OCI-LY3 (cell line): ENCODE data around the gene OTX2.

ENCODE experiments used
- H2AFZ ChIP-seq: fragments of 200-600, 300-600 bp; shearing (Covaris generic); 2 replicates; pipeline ENCODE4 v1.6.0; 2014; ENCODE audit warnings: antibody characterized with exemption, low read depth, low read length
- H3K27ac ChIP-seq: fragments of 200-600, 300-600 bp; sonication (generic); 2 replicates; pipeline ENCODE4 v1.5.1; 2014; ENCODE audit warnings: mild to moderate bottlenecking, low read length, moderate library complexity, mixed read lengths
- H3K27me3 ChIP-seq: fragments of 200-600, 300-600 bp; sonication (generic); 2 replicates; pipeline ENCODE4 v1.6.1; 2014; ENCODE audit warnings: low read depth, low read length, mixed read lengths
- H3K36me3 ChIP-seq: fragments of 200-600, 300-600 bp; sonication (generic); replicated peaks from 2 replicates; pipeline ENCODE3; 2014; ENCODE audit warnings: low read depth, low read length, mixed read lengths
- H3K4me1 ChIP-seq: fragments of 300-600, 200-600 bp; sonication (generic); 2 replicates; pipeline ENCODE4 v1.6.1; 2014; ENCODE audit warnings: low read length, mixed read lengths
- H3K4me2 ChIP-seq: fragments of 200-600, 300-600 bp; sonication (generic); 2 replicates; pipeline ENCODE4 v1.6.1; 2014; ENCODE audit warnings: low read length, mixed read lengths
- H3K4me3 ChIP-seq: fragments of 300-600, 200-600 bp; sonication (generic); 2 replicates; pipeline ENCODE4 v1.5.1; 2014; ENCODE audit warnings: antibody characterized with exemption, mild to moderate bottlenecking, low read length, moderate library complexity
- H3K79me2 ChIP-seq: fragments of 300-600, 200-600 bp; shearing (Covaris generic); 2 replicates; pipeline ENCODE4 v1.6.1; 2014; ENCODE audit warnings: mild to moderate bottlenecking, low read length, mixed read lengths
- H3K9ac ChIP-seq: fragments of 300-600, 200-600 bp; shearing (Covaris generic); 2 replicates; pipeline ENCODE4 v1.6.0; 2014; ENCODE audit warnings: mild to moderate bottlenecking, low read length, moderate library complexity
- H3K9me3 ChIP-seq: fragments of 200-600, 300-600 bp; shearing (Covaris generic); 2 replicates; pipeline ENCODE4 v1.6.1; 2014; ENCODE audit warnings: low read length, mixed read lengths; ENCODE audit not compliant: insufficient read depth
- H4K20me1 ChIP-seq: fragments of 200-600, 300-600 bp; sonication (generic); 2 replicates; pipeline ENCODE4 v1.6.1; 2016; ENCODE audit warnings: low read length, mixed read lengths; ENCODE audit not compliant: insufficient read depth
- CTCF ChIP-seq: fragments of 200-600, 300-600 bp; sonication (generic); IDR thresholded peaks from 2 replicates; pipeline ENCODE4 v1.5.1; 2014; ENCODE audit warnings: antibody characterized with exemption, low read length, low read depth
- EZH2phosphoT487 ChIP-seq: fragments of 200-600 bp; shearing (Covaris generic); IDR thresholded peaks from 2 replicates; pipeline ENCODE4 v1.6.1; 2018; ENCODE audit warnings: antibody characterized with exemption, mixed run types, low read depth

Gene OTX2

GRCh38 chr14:56821177-56821576 lies 10.9 kb upstream of the OTX2 start:
- TF ChIP-seq EZH2phosphoT487 = no peak
- H3K9ac ChIP-seq = no peak overlapping the region
- H3K9me3 ChIP-seq = no peaks in the 10 kb centered on the region
- H2AFZ ChIP-seq = no peak overlapping the region
- H3K79me2 ChIP-seq = no peaks in the 10 kb centered on the region
- no peaks in the 10 kb centered on the region for H3K36me3 ChIP-seq
- no peaks in the 10 kb centered on the region for H4K20me1 ChIP-seq
- no peaks in the 10 kb centered on the region for H3K4me1 ChIP-seq
- H3K27me3 ChIP-seq = peaks cover 9% of the 10 kb centered on the region
- H3K27ac ChIP-seq = no peak overlapping the region
- no peak overlapping the region for H3K4me3 ChIP-seq
- no peak overlapping the region for H3K4me2 ChIP-seq

GRCh38 chr14:56817396-56817921 lies 7.2 kb upstream of the OTX2 start:
- Histone ChIP-seq H3K9ac (no peak overlapping the region), H4K20me1 (no peaks in the 10 kb centered on the region), H3K4me3 (no peak overlapping the region), H3K27ac (no peak overlapping the region), H3K36me3 (no peaks in the 10 kb centered on the region), H3K9me3 (no peaks in the 10 kb centered on the region), H3K4me1 (no peaks in the 10 kb centered on the region), H3K27me3 (no peaks in the 10 kb centered on the region; the same call in 1 of the 2 replicates), H2AFZ (no peak overlapping the region), H3K79me2 (no peaks in the 10 kb centered on the region), H3K4me2 (no peak overlapping the region)
- no peak for TF ChIP-seq EZH2phosphoT487
- TF ChIP-seq CTCF = no peak

GRCh38 chr14:56816574-56817391 lies 6.5 kb upstream of the OTX2 start:
- Histone ChIP-seq H4K20me1 (no peaks in the 10 kb centered on the region), H3K4me3 (no peak overlapping the region), H3K9me3 (no peaks in the 10 kb centered on the region), H3K27me3 (no peaks in the 10 kb centered on the region; the same call in 1 of the 2 replicates), H3K4me2 (no peak overlapping the region), H3K79me2 (no peaks in the 10 kb centered on the region), H3K36me3 (no peaks in the 10 kb centered on the region), H3K4me1 (no peaks in the 10 kb centered on the region), H3K9ac (no peak overlapping the region), H3K27ac (no peak overlapping the region), H2AFZ (no peak overlapping the region)
- TF ChIP-seq EZH2phosphoT487 (no peak), CTCF (no peak)

- no peak overlapping the region for H3K27ac ChIP-seq
- H3K4me2 ChIP-seq = no peak overlapping the region
- H2AFZ ChIP-seq = no peak overlapping the region
- H3K9ac ChIP-seq = no peak overlapping the region
- no peaks in the 10 kb centered on the region for H3K36me3 ChIP-seq
- H3K79me2 ChIP-seq = no peaks in the 10 kb centered on the region
- H3K27me3 ChIP-seq = no peaks in the 10 kb centered on the region; the same call in 1 of the 2 replicates
- H3K4me1 ChIP-seq = no peaks in the 10 kb centered on the region
- H4K20me1 ChIP-seq = no peaks in the 10 kb centered on the region
- H3K4me3 ChIP-seq = no peak overlapping the region
- no peak for TF ChIP-seq CTCF
- TF ChIP-seq EZH2phosphoT487 = no peak
- no peaks in the 10 kb centered on the region for H3K9me3 ChIP-seq
These were observed 5.5 kb upstream of the OTX2 start for GRCh38 chr14:56815745-56816144.
